SH-SY5Y (cell line): Measurements from ENCODE around the gene FJX1.

ENCODE experiments used
- GATA2 ChIP-seq: IDR thresholded peaks from 2 replicates; pipeline ENCODE4 v1.6.1; 2011; ENCODE audit warnings: mild to moderate bottlenecking, low read depth, low read length
- GATA3 ChIP-seq: IDR thresholded peaks from 2 replicates; pipeline ENCODE4 v1.6.1; 2011; ENCODE audit warnings: low read depth, mild to moderate bottlenecking, low read length, moderate library complexity

GRCh38 chr11:35615921-35616900 lies 2.0 kb upstream of the FJX1 start:
- TF ChIP-seq GATA3 (no peak), GATA2 (no peak)
